Naive thymus-derived CD8-positive, alpha-beta T cell (primary cell): ENCODE results near the gene BIN2. TPM values are rescaled to one million over a fixed set of nuclear protein-coding genes. Genes with fewer than 3 reads are reported as not detected.

Source experiments
- polyA plus RNA-seq, 3 donors: library from polyadenylated mRNA; unstranded; fragments of 300-500 nt; fragmentation: Illumina TruSeq; gene quantifications; one replicate each; pipeline ENCODE4 v1.2.3, GENCODE V29; 2021
- total RNA-seq, 8 experiments: library from RNA in 2 of 8; stranded (reverse) in 2 of 8; gene quantifications; one replicate each; pipeline ENCODE4 v1.2.3 and lab custom pipeline; 2021 to 2026

BIN2 gene
- total and polyA plus RNA-seq, 5 experiments from 2014 or later, result 228 to 303 (median 266) TPM

Other genes starting within 250 kb of the BIN2 start
- gene CSRNP2, start 240.6 kb downstream of the BIN2 start, total RNA-seq, result 10 to 100 TPM; 27.8 to 35.2 TPM
- 1 to 10 TPM; 2.7 to 3.6 (median 2.7) TPM for gene CSRNP2, start 240.6 kb downstream of the BIN2 start, polyA plus RNA-seq
- gene TFCP2, start 151.0 kb downstream of the BIN2 start, total RNA-seq, result 10 to 100 TPM; 33.6 to 34.9 TPM
- 10 to 100 TPM in 1 of 3 donors, 1 to 10 TPM in 2; 8.0 to 16.7 (median 9.9) TPM for gene TFCP2, start 151.0 kb downstream of the BIN2 start, polyA plus RNA-seq
- gene POU6F1, start 106.1 kb downstream of the BIN2 start, total RNA-seq, result 10 to 100 TPM; 46.2 to 49.7 TPM
- gene POU6F1, start 106.1 kb downstream of the BIN2 start, polyA plus RNA-seq, result 1 to 10 TPM in 2 of 3 donors, under 1 TPM in 1; 0.62 to 1.8 (median 1.7) TPM
- 100 to 1,000 TPM; 301 to 314 TPM for gene DAZAP2, start 85.3 kb downstream of the BIN2 start, total RNA-seq
- gene DAZAP2, start 85.3 kb downstream of the BIN2 start, polyA plus RNA-seq, result 1,000 to 10,000 TPM; 1,276 to 1,317 (median 1,313) TPM
- gene SMAGP, start 53.8 kb downstream of the BIN2 start, total RNA-seq, result 1 to 10 TPM; 5.5 to 6.9 TPM
- 10 to 100 TPM; 15.1 to 18.5 (median 15.6) TPM for gene SMAGP, start 53.8 kb downstream of the BIN2 start, polyA plus RNA-seq
- gene CELA1, start 22.5 kb upstream of the BIN2 start, total RNA-seq, result 1 to 10 TPM; 2.2 to 2.5 TPM
- 1 to 10 TPM; 3.6 to 9.8 (median 8.1) TPM for gene CELA1, start 22.5 kb upstream of the BIN2 start, polyA plus RNA-seq
- 1 to 10 TPM; 1.5 to 1.9 TPM for gene GALNT6, start 67.2 kb upstream of the BIN2 start, total RNA-seq
- 1 to 10 TPM; 4.4 to 8.3 (median 4.6) TPM for gene GALNT6, start 67.2 kb upstream of the BIN2 start, polyA plus RNA-seq
- gene SLC4A8, start 100.7 kb upstream of the BIN2 start, total RNA-seq, result under 1 TPM; 0.41 to 0.42 TPM
- gene SLC4A8, start 100.7 kb upstream of the BIN2 start, polyA plus RNA-seq, result under 1 TPM; 0.52 to 0.99 (median 0.58) TPM